Measurements from ENCODE around the gene CABLES1.

The CABLES1 gene

DNA sequence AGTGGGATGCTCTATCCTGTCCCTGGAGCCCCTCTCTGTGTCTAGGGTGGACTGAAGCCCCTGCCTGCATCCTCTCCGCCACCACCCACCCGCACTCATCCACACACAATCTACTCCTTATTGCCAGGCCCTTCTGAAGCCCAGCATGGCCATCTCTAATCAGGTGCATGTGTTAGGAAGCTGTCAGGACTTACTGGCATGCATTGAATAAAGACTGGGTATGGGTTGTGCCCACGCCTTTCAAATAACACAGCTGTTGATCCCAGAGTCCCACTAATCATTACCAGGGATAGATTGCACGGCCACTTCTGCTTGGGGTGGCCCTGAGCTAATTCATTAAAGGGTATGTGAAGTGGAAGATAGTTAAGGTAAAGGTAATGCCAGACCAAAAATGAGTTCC is 88.4 kb downstream of the CABLES1 start:
- no peak for DNase-seq (ENCODE audit: low read depth in 3 of 3)

DNA sequence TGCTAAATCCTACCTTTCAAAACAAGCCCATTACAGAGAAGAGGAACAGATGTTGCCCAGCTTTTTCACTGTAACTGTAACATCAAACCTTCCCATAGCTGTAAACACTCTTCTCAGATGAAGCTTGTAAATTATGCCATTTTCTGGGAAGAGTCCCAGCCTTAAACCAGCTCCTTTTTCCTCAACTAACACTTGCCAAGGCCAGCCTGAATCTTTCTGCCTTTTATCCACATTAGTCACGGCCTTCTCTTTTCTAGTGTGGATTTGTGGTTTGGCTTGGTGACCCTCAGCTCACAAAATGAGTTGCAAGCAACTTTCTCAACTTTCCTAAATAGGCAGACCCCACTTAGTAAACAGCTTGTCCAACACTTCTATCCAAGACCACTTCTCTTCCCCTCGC is 90.2 kb downstream of the CABLES1 start:
- no peak for DNase-seq (ENCODE audit: low read depth in 3 of 3)

DNA sequence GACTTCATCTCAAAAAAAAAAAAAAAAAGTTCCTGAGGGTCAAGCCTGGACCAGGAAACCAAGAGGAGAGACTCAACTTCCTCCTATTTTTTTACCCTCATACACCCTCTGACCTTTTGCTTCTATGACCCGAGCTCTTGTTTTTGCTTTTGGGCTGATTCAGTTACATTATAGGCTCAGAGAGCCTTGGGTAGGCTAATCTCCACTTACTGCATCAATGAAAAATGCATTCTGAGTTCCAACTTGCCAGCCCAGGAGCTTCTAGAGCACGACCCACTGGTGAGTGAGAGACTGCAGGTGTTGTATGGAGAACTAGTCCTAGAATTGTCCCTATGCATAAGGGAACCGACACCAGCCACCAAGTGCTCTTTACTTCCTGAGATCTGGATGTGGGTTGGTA is 91.1 kb downstream of the CABLES1 start:
- no peak for DNase-seq (ENCODE audit: low read depth in 3 of 3)

DNA sequence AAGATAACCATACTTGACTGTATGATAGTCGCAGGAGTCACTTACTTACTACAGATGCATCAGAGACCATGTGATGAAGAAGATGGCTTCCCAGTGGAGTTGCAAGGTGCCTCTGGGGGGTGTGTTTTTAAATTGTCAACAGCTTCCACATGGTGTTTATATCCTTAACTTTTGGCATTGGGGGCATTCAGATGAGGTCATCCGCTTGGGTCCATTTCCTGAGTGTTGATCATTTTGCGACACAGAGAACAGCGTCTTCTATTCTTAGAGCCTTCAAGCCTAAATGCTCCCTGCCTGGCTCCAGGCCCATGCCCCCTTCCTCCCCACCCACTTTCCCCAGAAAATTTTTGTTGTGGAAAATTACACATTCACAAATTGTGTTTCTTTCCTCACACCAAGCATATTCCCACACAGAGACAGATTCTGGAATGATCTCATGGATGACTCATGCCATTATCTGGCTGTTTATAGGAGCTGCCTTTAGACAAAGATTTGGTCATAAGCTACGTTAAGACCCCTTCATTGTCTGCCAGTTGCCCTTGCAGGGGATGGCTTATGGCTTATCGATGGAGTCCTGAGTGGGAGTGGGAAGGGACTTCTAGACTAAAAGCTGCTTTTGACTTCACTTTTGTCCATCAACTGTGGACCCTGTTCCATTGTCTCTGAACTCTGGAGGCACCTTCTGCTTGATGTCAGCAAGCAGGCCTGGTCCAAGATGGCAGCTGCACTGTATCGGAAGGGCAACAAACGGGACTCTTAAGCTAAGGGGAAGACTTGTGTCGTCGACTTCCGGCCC is 91.8 kb downstream of the CABLES1 start:
- DNase-seq (ENCODE audit: low read depth in 3 of 3): no peak

DNA sequence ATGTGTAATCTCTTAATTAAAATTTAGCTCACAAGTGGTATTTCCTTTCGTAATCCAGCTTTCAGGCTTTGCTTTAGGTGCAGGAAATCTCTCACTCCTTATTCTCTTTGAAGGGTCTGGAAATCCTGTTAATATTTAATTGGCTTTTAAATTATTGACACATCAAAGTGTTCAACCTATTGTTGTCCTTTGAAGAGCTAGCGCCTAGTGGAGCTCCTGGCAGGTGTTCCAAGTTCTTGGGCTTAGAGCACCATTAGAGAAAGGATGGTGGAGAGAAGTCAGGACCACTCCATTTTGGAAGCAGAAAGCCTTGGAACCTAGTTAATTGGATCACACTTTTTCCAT is 92.4 kb downstream of the CABLES1 start:
- no peak for DNase-seq (ENCODE audit: low read depth in 3 of 3)

DNA sequence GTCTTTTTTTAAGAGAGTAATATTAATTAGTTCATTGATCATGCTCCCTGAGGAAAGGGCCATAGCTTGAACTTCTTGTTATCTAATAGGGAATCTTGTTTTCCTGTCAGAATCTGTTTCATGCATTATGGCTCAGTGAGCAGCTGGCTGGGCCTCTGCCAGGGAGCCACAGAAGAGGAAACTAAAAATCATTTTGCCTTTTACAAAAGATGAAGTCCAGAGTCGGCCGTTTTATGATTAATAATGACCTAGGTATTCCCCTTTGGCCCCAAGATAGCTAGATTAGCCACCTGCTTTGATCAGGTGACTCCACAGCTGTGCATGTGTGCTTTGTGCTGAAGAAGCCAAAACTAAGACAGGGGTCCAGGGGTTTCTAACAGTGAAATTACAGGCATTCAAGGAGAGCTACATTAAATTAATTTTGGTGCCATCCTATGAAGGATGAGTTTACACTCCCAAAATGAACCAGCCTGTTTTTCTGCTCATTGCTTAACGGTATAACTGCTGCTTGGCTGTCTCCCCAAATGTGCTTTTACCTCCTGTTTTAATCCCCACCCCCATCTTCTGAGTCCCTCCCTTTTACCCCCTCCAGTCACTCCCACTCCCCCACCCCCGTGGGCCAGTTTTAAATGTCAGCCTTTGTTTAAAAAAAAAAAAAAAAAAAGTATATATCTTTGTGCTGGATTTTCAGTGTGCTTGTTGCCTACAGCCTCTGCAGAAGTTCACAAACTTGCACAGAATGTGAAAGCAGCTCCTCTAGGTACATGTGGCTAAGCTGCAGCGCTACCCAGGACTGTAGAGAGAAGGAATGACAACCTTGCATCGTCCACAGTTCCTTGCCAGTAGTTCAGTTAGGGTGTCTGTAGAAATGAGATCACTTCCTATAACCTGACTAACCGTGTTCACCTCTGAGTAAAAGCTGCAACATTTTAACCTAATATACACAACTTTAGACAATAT is 93.1 kb downstream of the CABLES1 start:
- DNase-seq (ENCODE audit: low read depth in 3 of 3): peak in 1 of 3 experiments; percentile 15

DNA sequence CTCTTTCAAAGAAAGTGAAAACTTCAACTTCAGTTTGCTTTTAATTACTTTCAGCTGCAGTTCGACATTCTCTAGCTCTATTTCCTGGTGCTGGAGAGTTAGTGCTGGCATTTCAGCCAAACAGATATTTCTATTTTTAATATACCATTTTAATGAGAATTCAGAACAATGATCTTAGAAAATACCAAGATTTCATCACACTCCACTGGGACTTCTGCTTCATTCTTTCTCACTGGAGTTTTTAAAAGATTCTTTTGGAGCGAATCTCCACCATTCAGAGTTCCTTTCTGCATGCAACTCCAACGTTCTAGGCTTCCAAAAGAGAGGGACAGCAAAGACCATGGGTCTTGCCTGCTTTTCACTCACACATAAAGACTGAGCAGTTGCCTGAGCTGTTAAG is 94.2 kb downstream of the CABLES1 start:
- no peak for DNase-seq (ENCODE audit: low read depth in 3 of 3)

DNA sequence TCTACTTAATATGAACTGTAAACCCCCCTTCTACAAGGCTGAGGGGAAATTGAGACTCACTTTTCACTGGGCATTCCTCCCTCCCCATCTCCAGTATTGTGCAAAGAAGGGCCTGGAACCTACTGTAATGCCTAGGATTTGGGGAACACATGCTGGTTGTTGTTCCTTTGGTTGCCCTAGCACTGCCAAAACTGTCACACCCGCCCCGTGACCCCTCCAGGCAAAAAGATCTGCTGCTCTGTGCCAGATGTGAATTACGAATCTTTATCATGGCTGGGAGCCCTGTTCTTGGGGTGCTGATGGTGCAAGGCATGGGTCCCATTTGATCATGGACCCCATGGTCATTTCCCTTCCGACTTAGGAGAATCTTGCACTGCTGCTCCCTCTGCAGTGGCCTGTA is 95.4 kb downstream of the CABLES1 start:
- DNase-seq (ENCODE audit: low read depth in 3 of 3): no peak

DNA sequence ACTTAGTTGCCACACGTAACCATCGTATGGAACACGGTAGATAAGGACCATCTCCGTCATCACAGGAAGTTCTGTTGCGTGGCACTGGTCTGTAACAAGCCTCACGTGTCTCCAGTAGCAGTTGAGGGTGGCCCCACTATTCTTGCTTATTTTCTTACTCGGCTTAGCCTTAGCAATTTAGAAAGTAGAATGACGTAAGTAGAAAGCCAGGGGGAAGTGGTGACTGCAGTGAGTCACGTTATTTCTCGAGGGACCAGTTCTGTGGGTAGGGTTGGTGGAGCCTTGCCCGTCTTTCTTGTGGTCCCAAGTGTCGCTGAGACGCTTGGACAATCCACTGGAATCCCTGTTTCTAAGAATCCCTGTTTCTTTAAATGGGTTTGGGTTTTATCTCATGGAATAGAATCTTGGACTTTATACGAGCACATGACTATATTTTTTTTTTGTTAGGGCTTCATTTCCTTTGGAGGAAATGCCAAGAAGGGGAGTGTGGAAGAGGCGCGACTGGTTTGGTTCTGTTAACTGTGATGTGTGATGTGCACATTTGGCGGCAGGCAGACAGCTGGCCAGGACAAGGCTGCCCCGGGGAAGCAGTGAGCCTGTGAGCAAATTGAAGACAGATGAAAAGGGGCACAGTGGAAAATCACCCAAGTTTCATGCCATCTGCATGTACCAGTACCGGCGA is 96.2 kb downstream of the CABLES1 start:
- DNase-seq (ENCODE audit: low read depth in 3 of 3): peak; percentile 42 to 66 (median 57)

DNA sequence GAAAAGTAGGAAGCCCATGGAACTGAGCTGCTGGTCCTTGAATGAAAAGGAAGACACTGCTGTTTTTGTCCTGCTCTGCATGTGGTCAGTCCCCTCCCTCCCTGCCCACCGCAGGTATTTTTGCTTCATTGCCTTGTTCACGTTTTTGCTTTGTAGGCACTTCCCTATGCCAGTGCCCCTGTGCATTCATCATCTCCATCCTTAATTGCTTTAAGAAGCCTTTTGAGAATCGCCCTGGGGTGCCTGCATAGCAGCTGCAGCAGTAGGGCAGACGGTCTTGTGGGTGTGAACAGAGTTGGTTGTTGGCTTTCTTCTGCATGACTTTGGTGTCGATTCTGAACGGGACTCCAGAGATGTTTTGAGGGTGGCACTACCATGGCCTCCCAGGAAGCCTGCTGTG is 97.0 kb downstream of the CABLES1 start:
- DNase-seq (ENCODE audit: low read depth in 3 of 3): no peak

DNA sequence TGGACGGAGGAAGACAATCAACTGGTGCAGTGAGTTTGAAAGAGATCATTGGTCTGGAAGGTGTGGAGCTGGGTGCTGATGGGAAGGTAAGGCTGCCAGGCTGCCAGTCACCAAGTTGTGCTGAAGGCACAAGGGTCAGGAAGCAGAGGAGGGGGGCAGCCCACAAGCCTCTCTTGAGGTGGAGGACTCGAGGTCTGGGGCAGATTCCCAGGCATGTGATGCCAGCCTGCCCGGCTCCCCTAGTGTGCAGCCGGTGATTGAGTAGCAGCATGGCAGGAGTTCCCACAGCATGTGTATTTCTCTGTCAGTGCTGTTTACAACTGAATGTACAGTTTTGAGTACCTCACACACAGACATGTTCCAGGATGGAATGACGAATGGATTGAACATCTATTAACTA is 99.3 kb downstream of the CABLES1 start:
- no peak for DNase-seq (ENCODE audit: low read depth in 3 of 3)

DNA sequence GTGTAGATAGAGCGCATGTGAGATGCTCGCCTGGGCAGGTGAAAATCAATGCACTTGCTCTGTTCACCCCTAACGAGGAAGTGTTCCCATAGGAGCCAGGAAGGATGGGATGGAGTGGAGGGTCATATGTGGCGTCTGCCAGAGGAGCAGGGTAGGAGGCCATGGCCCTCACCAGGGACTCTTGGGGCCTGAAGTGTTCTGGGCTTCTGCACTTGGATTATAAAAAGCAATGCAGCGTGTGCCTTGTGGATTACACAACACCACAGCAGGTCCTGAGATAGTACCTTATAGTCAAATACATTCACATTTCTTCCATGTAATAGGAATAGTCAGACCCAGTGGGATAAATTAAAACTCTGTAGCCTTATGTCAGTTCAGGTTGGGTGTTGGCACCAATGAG is 100.1 kb downstream of the CABLES1 start:
- DNase-seq (ENCODE audit: low read depth in 3 of 3): no peak

DNA sequence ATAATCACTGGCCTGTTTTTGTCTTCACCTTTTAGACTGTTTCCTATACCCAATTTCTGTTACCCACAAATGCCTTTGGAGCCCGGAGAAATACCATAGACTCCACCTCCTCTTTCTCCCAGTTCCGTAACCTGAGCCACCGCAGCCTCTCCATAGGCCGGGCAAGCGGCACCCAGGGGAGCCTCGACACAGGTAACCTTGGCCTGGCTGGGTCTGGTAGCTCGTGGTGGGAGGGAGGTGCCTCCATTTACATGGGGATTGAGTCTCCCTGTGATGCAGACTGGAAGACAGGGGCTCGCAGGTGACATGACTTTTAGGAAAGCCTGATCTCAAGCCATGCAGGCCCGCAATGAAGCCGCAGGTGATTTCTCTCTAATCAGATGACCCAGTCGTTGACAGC is 100.6 kb downstream of the CABLES1 start:
- DNase-seq (ENCODE audit: low read depth in 3 of 3): no peak

DNA sequence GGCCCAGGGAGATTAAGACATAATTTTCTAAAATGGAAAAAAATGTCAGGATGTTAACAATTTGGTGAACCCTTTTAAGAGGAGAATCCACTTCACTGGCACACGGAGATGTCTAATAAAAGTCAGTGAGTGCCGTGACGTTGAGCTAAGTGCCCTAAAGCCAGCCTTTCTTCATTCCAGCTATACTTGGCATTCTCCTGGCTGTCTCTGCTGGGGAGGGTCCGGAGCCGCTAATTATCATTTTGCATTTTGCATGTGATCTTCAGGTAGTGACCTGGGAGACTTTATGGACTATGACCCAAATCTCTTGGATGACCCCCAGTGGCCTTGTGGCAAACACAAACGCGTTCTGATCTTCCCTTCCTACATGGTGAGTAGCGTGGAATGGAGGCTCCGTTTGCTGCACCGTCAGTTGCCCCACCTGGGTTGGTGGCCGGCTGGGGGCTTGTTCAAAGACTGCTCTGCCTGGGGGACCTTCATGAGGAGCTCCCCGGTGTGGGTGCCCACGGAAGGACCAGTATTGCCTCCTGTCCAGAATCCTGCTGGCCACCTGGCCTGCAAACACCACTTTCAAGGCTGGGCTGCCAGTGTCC is 101.7 kb downstream of the CABLES1 start:
- DNase-seq (ENCODE audit: low read depth in 3 of 3): no peak

DNA sequence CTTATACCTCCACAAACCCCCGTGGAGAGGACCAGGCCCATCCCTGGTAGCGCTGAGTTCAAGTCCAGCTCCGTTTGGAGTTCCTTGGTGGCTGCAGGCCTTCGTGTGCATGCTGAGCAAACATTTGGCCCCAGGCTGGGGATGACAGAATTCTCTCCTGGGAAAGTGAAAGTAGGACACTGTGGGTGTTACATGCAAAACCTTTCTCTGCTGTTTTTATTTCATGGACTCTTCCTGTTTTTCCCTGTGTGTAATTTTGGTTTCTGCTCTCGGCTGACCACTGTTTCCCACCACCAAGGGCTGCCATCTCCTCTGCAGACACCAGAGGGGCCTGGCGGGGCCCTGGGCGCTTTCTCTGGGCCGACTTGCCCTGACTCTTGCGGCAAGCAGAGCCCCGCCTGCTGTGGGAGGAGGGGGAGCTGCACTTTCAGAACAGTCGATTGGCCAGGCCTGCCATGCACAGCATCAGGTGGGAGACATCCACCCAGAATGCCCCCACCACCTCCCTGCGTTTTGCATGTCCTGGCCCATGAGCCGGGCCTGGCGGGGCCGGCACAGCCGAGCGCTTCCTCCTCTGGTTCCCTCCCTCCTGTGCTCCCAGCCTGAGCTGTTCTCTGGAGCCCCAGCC is 102.4 kb downstream of the CABLES1 start:
- peak; percentile 7 to 51 (median 17) for DNase-seq (ENCODE audit: low read depth in 3 of 3)

DNA sequence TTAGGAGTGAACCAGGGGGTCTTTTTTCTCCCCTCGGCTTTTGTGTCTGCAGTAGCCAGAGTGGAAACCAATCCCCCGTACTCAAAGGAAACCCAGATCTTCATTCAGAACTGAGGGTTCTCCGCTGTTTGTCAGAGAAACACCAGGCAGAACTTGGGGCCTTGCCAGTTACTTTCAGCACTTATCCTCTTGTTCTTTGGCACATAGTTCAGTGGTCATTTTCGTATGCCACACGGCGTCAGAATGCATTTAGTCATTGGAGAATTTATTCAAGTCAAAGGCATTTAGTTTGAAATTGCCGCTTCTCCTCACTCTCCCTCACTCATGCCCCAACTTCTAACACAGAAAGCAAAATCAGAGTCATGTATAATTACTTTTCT is 102.9 kb downstream of the CABLES1 start:
- DNase-seq (ENCODE audit: low read depth in 3 of 3): no peak

DNA sequence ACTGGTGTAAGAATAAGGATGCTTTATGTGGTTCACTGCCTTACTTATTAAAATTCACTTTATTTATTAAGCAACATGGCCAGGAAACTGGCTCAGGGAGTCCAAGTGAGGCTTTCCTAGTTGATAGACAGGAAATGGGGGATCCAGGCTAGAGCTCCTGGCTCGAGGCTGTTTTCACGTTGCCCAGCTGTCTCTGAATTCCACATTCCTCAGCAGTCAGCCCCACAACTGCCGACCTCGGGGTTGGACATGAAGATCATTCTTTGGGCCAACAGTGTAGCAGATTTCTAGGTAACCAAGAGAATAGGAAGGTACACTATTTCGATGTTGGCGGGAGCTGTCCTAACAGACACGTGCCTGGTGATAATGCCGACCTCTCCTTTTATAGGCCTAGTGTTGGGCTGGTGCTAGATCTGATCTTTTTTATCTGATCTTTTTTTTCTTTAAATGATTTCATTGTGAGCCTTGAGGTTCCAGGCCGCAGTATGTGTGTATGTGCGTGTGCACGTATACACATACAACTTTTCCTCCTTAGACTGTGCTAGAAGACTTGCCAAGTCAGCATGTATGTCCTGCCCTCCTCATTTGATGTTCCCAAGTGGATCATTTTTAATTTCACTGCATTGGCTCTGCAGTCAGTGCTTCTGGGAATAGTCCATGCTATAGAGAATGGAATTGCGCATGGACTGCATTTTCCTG is 103.5 kb downstream of the CABLES1 start:
- no peak for DNase-seq (ENCODE audit: low read depth in 3 of 3)

DNA sequence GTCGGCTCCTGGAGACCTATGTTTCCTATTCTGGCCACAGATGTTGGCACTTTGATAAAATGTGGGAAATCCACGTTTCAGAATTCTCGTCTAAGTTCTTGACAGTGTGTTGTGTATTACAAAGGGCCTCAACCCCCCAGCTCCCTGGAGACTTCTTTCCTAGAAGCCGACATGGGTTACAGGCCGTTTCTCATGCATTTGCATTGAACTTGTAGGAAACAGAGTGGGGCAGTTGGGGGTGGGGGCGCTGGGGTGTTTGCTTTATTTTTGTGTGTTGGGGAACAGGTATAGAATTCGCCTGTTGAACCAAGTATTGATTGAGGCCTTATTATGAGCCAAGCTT is 104.0 kb downstream of the CABLES1 start:
- no peak for DNase-seq (ENCODE audit: low read depth in 3 of 3)

DNA sequence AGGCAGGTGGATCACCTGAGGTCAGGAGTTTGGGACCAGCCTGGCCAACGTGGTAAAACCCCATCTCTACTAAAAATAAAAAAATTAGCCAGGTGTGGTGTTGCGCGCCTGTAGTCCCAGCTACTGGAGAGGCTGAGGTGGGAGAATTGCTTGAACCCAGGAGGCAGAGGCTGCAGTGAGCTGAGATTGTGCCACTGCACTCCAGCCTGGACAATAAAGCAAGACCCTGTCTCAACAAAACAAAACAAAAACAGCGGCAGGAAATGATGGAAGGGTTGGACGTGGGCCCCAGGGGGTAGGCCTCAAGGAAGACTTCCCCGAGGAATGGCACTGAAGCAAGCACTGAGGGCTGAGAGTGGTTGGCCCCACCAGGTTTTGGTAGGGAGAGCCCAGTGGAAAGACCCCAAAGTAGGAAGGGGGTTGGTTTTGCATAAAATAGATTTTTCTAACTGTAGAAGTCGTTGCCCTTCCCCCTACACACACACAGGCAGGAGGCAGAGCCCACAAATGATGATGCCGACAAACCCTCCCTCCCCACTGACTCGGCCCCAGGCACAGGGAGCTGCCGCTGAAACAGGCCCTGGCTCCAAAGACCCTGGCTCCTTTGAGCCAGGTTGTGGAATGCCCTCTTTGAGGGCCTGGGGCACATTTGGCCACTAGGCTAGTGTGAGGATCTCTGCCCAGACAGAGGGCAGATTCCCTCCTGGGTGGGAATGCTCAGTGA is 104.8 kb downstream of the CABLES1 start:
- DNase-seq (ENCODE audit: low read depth in 3 of 3): no peak

DNA sequence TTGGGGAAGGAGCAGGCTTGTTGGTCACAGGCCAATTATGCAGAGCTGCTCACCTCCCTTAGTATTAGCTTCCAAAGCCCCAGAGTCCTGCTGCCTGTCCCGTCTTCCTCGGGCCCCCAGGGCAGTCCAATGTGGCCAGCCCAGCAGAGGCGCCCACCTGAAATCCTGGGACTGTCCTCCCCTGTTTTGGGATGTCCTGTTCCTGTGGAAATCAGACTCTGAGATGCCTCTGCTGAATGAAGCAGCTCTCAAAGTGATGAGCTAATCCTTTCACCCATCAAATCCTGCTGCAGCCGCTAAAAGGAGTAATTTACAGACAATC is 105.3 kb downstream of the CABLES1 start:
- no peak for DNase-seq (ENCODE audit: low read depth in 3 of 3)

Measured in stimulated activated CD4-positive, alpha-beta T cell treated with anti-CD3 and anti-CD28 coated beads, TNF-alpha, amount 100 ng/mL, for 24 hours (primary cell).